ENCODE measurements around the gene RYR2.
"Not testable (repeated sequence)": the region's sequence is repeated elsewhere in the genome, so short reads cannot be mapped to it uniquely, and the experiment has no call there.

RYR2 gene

DNA sequence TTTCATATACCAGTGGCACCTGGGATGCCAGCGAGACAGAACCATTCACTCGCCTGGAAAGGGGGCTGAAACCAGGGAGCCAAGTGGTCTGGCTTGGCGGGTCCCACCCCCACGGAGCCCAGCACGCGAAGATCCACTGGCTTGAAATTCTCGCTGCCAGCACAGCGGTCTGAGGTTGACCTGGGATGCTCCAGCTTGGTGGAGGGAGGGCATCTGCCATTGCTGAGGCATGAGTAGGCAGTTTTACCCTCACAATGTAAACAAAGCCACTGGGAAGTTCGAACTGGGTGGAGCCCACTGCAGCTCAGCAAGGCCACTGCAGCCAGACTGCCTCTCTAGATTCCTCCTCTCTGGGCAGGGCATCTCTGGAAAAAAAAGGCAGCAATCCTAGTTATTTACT is 778.6 kb downstream of the RYR2 start:
- DNase-seq: not testable (repeated sequence)

DNA sequence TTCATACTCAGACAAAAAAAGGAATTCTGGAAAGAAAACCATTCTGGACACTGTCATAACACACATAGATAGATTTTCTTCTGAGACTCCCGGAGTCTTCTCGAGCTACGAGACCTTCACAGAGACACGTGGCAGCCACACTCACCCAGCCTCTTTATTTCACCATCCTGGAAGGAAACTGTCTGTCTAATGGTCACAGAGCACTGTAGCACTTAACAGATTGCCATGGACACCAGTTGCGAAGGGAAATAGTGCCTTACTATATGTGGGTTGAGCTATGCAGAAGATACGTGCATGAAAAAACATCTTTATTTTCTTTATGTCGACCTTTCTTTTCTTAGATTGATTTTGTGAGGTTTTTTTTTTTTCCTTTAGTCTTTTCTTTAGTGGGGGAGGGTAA is 790.9 kb downstream of the RYR2 start:
- DNase-seq: no peak

DNA sequence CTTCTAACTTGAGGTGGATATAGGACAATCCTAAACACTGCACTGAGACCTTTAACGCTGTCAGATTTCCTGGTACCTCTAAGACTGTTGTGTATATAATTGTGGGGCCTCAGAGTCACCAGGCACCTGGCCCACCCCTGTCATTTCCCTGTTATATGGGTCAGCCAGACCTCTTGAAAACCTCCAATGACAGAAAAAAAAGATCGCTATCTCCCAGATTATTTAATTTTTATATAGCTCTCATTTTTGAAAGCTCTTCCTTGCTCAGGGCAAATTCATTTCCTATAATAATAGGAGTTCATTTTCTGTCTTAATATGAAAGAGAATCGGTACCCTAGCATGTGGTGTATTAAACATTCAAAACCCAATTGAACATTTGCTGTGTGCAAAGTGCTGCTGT is 792.1 kb downstream of the RYR2 start:
- no peak for DNase-seq

DNA sequence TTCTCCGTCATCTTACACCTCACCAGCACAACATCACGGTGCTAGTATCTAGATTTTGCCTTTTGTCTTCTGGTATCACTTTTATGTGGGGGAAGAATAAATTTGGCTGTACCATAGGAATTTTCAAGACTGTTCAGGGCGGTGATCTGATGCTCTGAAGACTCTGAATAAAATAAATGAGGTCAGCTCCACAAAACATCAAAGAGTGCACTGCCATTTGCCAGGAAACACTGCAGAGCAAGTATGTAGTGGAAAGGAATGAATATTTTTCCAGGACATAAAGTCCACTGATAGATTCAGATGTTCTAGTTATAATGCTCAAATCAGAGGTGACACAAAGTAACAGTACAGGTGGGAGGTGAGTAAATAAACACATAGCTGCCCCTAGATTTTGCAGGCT is 792.5 kb downstream of the RYR2 start:
- no peak for DNase-seq

DNA sequence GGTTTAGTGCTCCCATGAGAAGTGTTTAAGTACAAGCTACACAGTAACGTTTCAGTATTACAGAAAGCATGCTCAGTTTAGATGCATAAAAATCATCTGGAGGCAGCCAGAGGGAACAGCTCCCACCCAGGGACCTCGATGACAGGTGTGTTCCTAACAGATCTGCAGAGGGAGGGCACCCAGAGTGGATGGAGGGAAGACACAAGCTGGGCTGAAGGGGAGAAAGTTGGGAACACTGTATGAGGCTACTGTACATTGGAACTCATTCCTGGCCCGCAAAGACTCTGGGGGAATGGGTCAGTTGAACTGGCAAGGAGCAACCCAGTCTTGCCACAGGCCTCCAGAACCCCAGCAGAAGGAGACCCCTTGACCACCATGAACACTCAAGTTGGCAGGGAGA is 796.3 kb downstream of the RYR2 start:
- no peak for DNase-seq

DNA sequence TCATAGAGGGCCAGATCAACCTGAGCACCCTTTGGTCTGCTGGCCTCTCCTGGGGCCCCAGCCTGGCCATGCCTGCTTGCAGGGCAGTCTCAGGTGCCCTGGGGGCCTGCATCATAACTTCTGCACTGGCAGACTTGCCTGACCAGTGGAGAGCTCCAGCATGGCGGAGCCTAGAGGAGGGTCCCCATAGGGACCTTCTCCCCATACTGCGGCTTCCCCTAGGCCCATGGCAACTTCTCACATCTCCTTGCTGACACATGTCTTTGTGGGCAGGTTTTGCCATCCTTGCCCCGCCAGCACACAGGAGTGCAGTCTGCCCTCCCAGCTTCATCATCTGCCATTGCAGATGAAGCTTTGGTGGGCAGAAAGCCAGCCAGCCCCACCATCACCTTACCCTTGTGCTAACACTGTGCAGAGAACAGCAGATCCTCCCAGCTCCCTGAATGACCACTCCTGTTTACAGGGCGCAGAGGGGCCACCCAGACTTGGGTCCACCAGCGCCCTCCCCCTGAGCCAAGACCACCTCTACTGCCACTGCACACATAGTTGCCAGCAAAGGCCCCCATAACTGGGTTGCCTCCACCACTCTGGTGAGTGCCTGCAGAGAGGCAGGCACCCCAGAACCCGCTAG is 797.0 kb downstream of the RYR2 start:
- DNase-seq: no peak

DNA sequence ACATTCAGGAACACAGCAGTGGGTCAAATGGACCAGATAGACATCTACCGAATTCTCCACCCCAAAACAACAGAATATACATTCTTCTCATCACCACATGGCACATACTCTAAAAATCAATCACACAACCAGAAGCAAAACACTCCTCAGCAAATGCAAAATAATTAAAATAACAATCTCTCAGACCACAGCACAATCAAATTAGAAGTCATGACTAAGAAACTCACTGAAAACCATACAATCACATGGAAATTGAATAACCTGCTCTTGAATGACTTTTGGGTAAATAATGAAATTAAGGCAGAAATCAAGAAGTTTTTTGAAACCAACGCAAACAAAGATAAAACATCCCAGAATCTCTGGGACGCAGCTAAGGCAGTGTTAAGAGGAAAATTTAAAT is 799.5 kb downstream of the RYR2 start:
- DNase-seq: no peak

DNA sequence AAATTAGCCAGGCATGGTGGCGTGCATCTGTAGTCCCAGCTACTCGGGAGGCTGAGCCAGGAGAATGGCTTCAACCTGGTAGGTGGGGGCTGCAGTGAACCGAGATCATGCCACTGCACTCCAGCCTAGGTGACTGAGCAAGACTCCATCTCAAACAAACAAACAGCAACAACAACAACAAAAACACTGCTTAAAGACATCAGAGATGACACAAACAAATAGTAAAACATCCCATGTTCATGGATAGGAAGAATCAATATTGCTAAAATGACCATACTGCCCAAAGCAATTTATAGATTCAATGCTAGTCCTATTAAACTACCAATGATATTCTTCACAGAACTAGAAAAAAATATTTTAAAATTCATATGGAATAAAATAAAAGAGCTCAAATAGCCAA is 801.5 kb downstream of the RYR2 start:
- not testable (repeated sequence) for DNase-seq

DNA sequence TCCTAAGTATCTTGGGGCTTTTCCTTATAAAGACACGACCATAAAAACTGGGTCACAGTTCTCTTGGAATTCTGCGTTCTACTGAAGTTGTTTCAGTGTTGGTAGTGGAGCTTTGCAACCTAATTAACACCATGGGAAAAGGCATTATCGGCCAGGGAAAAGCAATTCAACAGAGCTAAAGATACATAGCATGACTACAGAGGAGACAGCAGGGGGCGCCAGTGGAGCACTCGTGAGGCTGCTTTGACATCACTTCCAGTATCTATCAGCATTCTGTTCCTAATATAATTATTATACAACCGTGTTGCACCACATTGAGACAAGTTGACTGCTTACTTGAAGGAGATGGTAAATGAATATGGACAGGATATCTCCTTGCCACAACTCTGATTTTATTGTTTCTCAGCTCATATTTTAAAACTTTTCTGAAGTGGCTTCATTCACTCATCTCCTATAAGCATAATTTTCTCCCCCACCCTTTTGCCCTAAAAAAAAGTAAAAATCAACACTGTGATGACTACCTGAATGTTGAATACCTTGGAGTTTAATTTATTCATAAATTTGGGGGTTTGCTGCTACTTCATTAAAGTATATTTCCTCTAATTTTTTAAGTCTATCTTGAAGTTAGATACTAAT is 809.3 kb downstream of the RYR2 start:
- DNase-seq: no peak

DNA sequence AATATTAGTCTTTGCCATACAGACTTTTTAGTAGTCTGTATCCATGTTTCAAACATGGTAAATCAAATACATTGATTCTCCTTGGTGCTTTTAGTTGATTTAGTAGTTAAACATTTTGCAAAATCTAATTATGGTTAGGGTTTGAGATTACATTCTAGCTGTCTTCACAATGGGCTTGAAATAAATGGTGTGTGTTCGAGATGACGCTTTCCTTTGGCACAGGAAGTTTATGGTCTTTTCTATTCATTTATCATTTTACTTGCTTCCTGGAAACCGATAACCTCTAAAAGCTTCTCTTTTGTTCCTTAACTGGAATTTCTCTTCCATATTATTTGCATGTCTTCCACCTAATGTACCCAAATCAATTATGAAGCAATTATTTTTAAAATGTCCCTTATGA is 810.4 kb downstream of the RYR2 start:
- no peak for DNase-seq

DNA sequence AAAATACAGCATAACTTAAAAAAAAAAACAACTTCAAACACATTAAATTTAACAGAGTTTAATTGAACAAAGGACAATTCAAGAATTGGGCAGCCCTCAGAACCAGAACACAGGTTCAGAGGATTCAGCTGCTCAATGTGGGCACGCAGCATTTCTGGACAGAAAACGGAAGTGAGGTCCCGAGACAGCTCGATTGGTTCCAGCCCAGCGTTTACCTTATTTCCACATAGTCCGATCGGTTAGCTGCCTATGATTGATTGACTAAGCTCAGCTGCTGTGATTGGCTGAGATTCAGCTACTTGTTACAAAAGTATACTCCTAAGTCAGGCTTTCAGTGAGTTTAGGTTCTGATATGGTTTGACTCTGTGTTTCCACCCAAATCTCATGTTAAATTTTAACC is 815.5 kb downstream of the RYR2 start:
- no peak for DNase-seq

DNA sequence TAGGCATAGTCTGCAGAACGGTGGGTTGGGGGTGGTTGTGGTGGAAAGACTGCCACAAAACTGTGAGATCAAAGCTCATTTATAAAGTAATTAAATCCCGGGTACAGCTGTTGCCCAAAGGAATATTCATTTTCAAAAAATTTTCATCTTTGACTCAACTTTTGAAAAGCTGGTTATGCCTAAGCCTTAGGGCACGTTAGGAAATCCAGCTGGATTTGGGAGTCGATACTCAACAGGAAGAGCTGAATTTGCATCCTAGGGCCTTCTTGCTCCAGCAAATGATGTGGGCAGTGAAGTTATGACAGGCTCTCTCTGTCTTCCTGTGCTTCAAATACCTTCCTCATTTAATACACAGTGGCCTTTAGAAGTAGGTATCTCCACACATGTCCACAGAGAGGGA is 817.0 kb downstream of the RYR2 start:
- DNase-seq: no peak

DNA sequence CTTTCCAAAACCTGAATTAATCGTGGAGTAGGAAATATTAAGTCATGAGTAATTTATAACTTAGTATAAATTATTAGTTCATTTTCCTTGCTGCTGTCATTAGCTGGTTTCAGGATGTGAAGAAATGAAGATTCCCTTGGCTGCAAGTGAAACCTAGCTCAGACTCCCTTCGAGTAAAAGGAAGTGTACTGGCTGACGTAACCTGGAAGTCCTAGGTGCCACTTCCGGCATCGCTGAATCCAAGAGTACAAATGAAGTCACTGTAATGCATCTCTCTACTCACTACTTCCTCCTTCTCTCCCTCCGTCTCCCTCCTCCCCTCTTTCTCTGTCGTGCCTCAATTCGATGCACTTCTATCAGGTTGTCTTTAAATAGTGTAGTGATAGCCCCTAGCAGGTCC is 820.0 kb downstream of the RYR2 start:
- DNase-seq: no peak

DNA sequence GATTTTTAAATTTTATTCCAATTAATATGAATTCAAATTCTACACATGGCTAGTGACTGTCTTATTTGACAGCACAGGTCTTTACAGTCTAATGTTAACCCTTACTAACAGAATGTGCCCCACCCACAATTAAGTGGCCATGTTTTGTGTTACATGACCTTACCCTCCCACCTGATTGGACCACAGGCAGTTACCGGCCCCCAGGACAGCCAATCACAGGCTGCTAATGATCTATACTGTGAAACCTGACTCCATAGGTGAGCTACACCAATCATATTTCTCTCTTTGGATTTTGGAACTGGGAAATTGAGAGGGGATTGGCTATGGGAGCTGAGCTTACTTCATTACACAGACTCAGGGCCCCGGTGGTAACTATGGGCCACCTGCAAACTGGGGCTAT is 821.2 kb downstream of the RYR2 start:
- DNase-seq: no peak

DNA sequence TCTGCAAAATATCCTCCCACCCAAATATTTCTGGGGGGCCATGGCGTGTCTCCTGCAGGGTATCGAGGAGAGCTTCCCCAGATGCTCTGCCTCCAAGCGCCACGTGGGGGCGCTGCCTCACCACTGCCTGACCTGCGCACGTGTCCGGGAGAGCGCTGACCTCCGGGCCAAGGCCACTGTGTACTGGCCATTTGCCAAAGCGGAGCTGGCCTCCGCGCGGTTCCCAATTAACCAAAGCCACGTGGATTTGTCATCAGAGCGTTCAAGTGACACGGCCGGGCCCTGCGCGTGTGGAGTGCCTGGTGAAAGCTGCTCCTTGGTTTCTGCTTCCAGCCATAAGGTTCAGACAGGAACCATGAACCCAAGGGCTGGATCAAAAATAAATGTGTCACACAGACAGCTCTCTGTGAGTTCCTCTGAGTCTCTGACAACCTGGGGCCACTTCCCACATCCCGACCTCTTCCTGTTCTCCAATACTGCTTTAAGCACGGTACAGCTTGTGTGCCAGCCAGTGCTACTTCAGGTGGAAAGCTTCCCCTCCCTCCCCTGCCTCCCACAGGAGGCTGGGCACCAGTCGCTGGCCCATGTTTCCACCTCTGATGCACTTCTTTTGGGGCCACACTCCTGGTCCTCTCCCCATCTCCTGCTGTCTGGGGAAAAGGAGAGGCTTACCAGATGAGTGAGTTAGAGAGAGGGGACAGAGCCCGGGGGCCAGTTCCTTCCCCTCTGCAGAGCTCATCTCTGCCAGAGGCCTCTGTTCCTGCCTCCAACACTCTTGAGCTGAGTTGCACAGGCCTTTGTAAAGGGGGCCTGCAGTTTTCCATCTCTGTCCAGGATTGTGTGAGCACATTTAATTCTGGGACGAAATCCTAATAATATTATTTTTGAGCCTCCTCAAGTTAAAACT is 822.6 kb downstream of the RYR2 start:
- DNase-seq: no peak

DNA sequence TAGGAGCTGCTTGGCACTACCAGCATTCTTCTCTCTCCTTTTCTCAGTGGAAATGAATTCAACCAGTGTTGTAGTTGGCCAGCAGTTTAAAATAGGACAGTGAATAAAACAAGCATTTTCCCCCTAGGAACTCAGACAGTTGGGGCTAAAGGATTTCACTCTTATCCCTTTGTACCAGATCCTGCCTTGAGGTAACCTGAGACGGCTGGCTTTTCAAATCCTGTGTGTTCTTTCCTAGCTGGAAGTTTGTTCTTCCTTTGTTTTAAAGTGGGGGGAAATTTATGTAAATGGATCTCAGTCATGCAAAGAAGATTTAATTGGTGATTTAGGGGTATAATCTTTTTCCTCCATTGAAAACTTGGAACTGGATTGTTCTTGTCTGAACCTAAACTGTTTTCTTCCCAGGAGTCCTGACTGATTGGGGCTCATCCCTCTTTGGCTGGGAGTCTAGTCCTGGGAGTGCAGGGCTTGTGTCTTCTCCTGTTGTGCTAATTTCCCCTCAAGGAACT is 825.5 kb downstream of the RYR2 start:
- DNase-seq: no peak

DNA sequence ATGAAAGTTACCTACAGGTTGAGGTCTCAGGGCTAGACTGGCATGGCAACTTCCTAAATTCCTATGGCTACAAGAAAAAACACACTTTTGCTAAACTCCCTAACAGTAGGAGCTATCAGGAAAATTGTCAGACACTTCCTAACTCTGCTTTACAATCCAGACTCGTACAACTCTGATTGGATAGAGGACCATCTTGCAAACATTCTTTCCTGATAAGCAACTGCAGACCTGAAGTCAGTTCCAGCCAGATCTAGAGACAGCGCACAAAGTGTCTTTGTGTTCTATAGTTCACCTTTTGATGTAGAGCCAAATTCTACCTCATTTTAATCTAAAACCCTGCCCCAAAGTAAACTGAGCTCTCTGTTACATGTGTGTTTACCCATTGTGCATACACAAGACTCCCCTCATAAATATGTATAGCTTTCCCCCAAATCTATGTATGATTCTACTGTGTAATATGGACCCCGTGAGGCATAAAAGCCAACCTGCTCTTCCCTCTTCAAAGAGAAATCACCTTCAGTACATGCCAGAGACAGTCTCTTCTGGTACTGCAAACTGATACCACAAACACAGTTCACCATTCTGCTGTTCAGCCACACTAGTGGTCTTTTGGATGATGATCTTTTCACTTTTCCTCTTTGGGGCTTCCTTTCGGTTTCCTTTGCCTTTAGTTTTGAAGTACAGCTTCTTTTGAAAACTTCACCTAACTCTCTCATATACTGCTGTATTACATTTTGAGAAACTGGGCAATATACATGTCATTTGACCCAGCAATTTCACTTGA is 827.0 kb downstream of the RYR2 start:
- DNase-seq: no peak

DNA sequence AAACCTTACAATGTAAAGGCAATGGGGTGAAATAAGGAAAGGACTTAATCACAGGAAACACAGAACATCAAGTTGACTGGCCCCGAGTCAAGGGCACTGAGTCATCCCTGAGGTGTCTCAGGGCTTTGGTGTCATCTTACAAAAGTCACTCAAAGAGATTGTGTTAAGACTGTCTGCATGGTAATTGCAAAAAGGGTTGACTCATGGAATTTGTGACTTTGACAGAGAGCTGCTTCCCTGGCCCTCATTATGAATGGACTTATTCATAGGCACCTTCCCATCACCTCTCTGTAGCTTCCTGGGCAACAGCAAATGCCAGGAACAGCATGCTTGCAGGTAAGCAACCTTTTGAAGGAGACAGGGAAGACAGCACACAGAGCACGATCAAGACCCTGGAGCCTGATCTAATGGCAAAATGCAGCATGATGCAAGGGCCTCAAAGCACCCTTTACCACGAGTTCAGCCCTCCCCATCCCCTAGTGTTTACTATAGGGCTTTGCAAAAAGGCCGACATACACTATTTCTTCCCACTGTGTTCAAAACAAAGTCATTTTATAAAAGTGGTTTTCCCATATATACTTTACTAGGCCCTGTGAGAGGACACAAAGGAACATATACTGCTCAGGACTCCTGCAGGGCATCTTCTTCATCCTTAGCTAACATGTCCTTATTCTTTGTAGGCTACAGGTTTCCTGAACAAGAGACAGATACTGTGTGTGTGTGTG is 831.7 kb downstream of the RYR2 start:
- no peak for DNase-seq

DNA sequence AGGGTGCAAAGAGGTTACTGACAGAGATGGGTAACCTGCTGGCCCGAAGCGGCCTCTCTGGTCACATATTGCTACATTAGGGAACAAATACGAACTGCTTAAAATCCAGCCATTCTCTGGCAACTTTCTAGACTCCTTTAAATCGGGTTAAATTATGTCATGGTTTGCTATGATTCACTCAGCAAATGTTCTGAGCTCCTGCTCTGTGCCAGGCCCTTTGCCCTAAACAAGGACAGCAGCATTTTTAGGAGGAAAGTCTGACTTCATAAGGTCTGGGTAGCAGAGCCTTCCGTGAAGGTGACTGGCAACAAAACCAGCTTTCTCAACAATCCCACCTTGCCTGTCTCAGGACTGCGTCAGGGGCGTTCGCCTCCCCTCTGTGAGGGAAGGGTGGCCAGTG is 833.3 kb downstream of the RYR2 start:
- no peak for DNase-seq

DNA sequence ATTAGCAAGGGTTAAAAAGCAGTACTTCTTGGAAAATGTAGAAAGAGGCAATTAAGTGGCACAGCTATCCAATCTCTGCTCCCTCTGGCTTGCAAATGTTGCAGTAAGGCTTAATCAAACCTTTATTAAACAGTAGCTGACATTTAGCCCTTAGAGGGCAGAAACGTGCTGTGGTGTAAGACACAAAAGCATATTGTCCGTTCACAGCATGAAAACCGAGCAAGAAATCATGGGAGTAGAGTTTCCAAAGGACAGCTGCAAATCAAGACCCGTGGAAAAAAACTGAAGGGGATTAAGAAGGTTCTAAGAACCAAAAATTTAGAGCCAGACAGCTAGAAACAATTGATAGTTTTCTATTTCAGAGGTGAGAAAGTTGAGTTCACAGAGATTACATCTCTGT is 835.6 kb downstream of the RYR2 start:
- DNase-seq: no peak

DNA sequence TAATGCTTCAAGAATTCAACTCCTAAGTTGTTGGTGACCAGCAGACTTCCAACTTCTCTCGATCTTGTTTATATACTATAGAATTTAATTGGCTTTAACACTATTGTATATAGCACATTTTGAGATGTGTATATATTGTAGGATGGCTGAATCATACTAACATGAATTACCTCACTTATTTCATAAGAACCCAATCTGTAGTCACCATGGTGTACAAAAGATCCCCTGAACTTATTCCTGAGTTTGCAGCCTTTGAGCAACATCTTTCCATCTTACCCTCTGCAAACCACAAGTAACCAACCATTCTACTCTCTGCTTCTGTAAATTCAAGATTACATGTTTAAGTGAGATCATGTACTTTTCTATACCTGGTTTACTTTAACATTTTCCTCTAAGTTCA is 836.4 kb downstream of the RYR2 start:
- no peak for DNase-seq

DNA sequence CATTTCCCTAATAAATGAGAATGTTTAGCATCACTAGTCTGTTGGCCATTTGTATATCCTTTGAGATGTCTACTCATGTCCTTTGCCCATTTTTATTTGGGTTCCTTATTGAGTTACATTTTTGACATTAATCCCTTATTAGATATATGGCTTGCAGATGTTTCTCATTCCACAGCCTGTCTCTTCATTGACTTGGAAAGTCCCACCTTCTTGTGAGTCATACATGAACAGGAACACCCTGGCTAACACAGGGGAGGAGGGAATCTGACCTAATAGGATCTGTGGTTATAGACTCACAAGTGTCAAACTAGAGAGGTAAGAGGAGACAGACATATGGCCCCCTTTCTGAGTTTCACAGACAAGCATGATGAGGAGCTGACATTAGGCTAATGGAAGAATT is 837.2 kb downstream of the RYR2 start:
- DNase-seq: no peak
